Measurements from ENCODE around the gene SNRNP27. TPM values are rescaled to one million over a fixed set of nuclear protein-coding genes. Genes with fewer than 3 reads are reported as not detected.

SNRNP27 gene
- total and polyA plus RNA-seq, 2 of the 8 experiments (the other 6 are each of a cell fraction or from before 2014, with no cell fraction given), result 11.1 to 40.5 TPM

DNA sequence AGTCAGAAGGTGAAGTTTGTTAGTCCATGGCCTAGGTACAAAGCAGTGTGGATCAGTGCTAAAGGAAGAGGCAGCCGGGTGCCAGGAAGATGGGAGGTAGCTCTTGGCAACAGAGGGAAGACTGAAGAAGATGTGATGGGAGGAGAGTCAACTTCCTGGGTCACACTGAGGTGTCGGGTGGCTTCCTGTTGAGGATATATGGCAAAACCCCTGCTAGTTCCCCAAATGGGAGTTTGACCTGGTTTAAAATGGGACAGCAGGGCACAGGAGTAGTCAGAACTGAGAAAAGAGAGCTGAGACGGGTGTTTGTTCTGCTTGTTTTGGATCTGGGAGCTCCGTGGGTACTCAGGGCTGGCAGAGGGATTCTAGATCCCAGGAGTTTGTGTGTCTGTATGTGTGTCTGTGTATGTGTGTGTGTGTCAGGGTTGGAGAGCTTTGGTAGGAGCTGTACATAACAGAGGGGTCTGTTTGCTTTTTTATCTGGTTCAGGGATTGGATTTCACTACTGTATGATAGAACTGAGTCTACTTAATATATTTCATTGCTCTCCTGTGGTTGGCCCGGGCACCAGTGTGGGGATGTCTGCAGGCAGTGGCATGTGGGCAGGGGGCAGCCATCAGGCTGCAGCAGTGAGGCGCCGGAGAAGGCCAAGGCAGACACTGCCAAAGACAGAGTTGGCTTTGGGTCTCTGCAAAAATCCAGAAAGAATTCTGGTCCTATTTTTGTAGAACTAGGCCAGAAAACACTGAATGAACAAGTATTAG is 38.3 kb downstream of the SNRNP27 start:
- peaks cover 0 to 4% (median 3%) of the 10 kb centered on the region in 4 experiments; a peak in 3 of 7 replicates for H3K4me1 ChIP-seq (replicated peaks in 1 of 4; ENCODE audit: control insufficient read depth in 3 of 4, insufficient read depth in 4 of 4, low read length in 3 of 4)
- H3K23ac ChIP-seq (ENCODE audit: insufficient read length), result no peak overlapping the region
- no peak overlapping the region for H2BK20ac ChIP-seq (ENCODE audit: low read length)
- no peaks in the 10 kb centered on the region for H4K20me1 ChIP-seq (replicated peaks in 1 of 2; ENCODE audit: control insufficient read depth in 1 of 2, insufficient read depth in 2 of 2, low read length in 2 of 2)
- no peak overlapping the region for H3K4me3 ChIP-seq (ENCODE audit: extremely low read depth in 1 of 4, insufficient read depth in 2 of 4, low read depth in 3 of 4, low read length in 4 of 4)
- H2BK12ac ChIP-seq (ENCODE audit: low read depth, low read length), result no peak overlapping the region
- no peak overlapping the region for H3K56ac ChIP-seq (replicated peaks; ENCODE audit: insufficient read length, low read depth, low read length)
- peak overlapping the region; percentile 31 for H4K91ac ChIP-seq (replicated peaks; ENCODE audit: insufficient read length, low read length)
- H3K23me2 ChIP-seq (ENCODE audit: low read depth, low read length), result no peaks in the 10 kb centered on the region
- no peaks in the 10 kb centered on the region for H3K79me2 ChIP-seq (ENCODE audit: control insufficient read depth in 1 of 2, insufficient read depth in 2 of 2, low read length in 2 of 2)
- H3K27me3 ChIP-seq (replicated peaks in 1 of 4; ENCODE audit: control insufficient read depth in 3 of 4, extremely low read depth in 1 of 4, insufficient read depth in 3 of 4, low read length in 3 of 4), result no peaks in the 10 kb centered on the region
- no peak overlapping the region for H2AFZ ChIP-seq (ENCODE audit: low read length)
- H2BK15ac ChIP-seq (ENCODE audit: low read length), result no peak overlapping the region
- no peak overlapping the region for H3K14ac ChIP-seq (ENCODE audit: insufficient read length)
- no peak for DNase-seq (ENCODE audit: low read depth in 1 of 2, low spot score in 2 of 2)
- no peak overlapping the region for H3K4me2 ChIP-seq (ENCODE audit: insufficient read depth in 1 of 2, low read depth in 2 of 2, low read length in 2 of 2)
- H3K18ac ChIP-seq (ENCODE audit: extremely low read depth, low read length), result no peak overlapping the region
- H3K9ac ChIP-seq (replicated peaks in 1 of 4; ENCODE audit: extremely low read depth in 1 of 4, low read depth in 3 of 4, low read length in 3 of 4), result no peak overlapping the region
- CTCF ChIA-PET (ENCODE audit: partially characterized antibody), result interaction anchor here (1.1 to 2.8 kb wide), 3 partner anchors 10 to 139 kb away, joined by 4 to 11 read pairs (median 4); no protein-coding TSS in a partner anchor
- H3K4ac ChIP-seq (replicated peaks; ENCODE audit: insufficient read length, low read depth, low read length), result no peak overlapping the region
- WGBS, 2 experiments (ENCODE audit: extremely low coverage in 1 of 2, insufficient coverage in 1 of 2, insufficient read length in 1 of 2, insufficient replicate concordance in 2 of 2, low coverage in 1 of 2, low lambda C conversion rate in 2 of 2, missing lambda C conversion rate in 1 of 2), result 89% methylated on average over 7 of the region's 7 CpGs; no CpG with 5 or more reads in 1 of the 2 experiments
- no peak overlapping the region for H2BK120ac ChIP-seq (replicated peaks; ENCODE audit: low read depth, low read length)
- no peaks in the 10 kb centered on the region for H3K9me3 ChIP-seq (ENCODE audit: insufficient read depth in 2 of 2, low read depth in 1 of 2, low read length in 1 of 2)
- H2AK5ac ChIP-seq (ENCODE audit: low read depth, low read length), result no peak overlapping the region
- no peak overlapping the region for H4K8ac ChIP-seq (ENCODE audit: extremely low read depth, insufficient read depth, low read length)
- H3K79me1 ChIP-seq (ENCODE audit: low read depth, low read length), result no peaks in the 10 kb centered on the region
- no peak for FAIRE-seq
- H3K27ac ChIP-seq (ENCODE audit: low read depth, low read length), result no peak overlapping the region
- H2BK5ac ChIP-seq (ENCODE audit: low read depth, low read length), result no peak overlapping the region
- no peak overlapping the region for H4K5ac ChIP-seq (ENCODE audit: insufficient read length, low read depth, low read length)
- no peaks in the 10 kb centered on the region; a peak in 1 of 8 replicates for H3K36me3 ChIP-seq (ENCODE audit: control insufficient read depth in 2 of 4, insufficient read depth in 4 of 4, low read length in 3 of 4)
- POLR2A ChIA-PET (ENCODE audit: partially characterized antibody), result interaction anchor here (0.7 kb wide), 1 partner anchor 108 kb away, joined by 3 read pairs; no protein-coding TSS in a partner anchor
- TF ChIP-seq POLR2A (IDR thresholded peaks at IDR 0.05; ENCODE audit: control extremely low read depth in 1 of 2, low read depth in 2 of 2, low read length in 2 of 2) (no peak), BCL11A (IDR thresholded peaks at IDR 0.05; ENCODE audit: low read depth in 2 of 2, low read length in 2 of 2) (no peak), ZNF274 (IDR thresholded peaks at IDR 0.05; ENCODE audit: borderline replicate concordance, extremely low read depth, low read length) (no peak), ASH2L (IDR thresholded peaks at IDR 0.05; ENCODE audit: low read length) (no peak), POLR2AphosphoS5 (IDR thresholded peaks at IDR 0.05; ENCODE audit: low read depth, low read length) (no peak), PHF8 (conservative IDR thresholded peaks at IDR 0.05; ENCODE audit: low read depth, low read length) (no peak), CBX8 (IDR thresholded peaks at IDR 0.05; ENCODE audit: borderline replicate concordance, low read depth, low read length) (no peak), TEAD4 (IDR thresholded peaks at IDR 0.05; ENCODE audit: low read depth, low read length) (no peak), KDM5A (IDR thresholded peaks at IDR 0.05; ENCODE audit: low read length) (no peak), SP4 (IDR thresholded peaks at IDR 0.05; ENCODE audit: low read length) (no peak), FOSL1 (IDR thresholded peaks at IDR 0.05; ENCODE audit: insufficient read depth, low read depth, low read length) (no peak), TCF12 (IDR thresholded peaks at IDR 0.05; ENCODE audit: low read depth, low read length) (no peak)
- TF ChIP-seq, protein P1, sequence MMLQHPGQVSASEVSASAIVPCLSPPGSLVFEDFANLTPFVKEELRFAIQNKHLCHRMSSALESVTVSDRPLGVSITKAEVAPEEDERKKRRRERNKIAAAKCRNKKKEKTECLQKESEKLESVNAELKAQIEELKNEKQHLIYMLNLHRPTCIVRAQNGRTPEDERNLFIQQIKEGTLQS (IDR thresholded peaks at IDR 0.05; ENCODE audit: insufficient read depth, low read depth, low read length), result no peak

Measured in H1 (cell line).